Measurements from ENCODE around the gene PROS1. TPM values are rescaled to one million over a fixed set of nuclear protein-coding genes. Genes with fewer than 3 reads are reported as not detected.
A peak's percentile ranks its signal among the peaks of the same experiment; 100 is the strongest.

Gene PROS1
- total and polyA plus RNA-seq, 2 donors (not counting 1 experiment from before 2014, with no cell fraction given), result 30.2 to 33.0 TPM

- peak; percentile 4 to 67 for DNase-seq (ENCODE audit: low read depth in 2 of 2)
- TF ChIP-seq EZH2 (IDR thresholded peaks at IDR 0.05; ENCODE audit: low read length, missing control alignments), result no peak
- TF ChIP-seq, protein P1, sequence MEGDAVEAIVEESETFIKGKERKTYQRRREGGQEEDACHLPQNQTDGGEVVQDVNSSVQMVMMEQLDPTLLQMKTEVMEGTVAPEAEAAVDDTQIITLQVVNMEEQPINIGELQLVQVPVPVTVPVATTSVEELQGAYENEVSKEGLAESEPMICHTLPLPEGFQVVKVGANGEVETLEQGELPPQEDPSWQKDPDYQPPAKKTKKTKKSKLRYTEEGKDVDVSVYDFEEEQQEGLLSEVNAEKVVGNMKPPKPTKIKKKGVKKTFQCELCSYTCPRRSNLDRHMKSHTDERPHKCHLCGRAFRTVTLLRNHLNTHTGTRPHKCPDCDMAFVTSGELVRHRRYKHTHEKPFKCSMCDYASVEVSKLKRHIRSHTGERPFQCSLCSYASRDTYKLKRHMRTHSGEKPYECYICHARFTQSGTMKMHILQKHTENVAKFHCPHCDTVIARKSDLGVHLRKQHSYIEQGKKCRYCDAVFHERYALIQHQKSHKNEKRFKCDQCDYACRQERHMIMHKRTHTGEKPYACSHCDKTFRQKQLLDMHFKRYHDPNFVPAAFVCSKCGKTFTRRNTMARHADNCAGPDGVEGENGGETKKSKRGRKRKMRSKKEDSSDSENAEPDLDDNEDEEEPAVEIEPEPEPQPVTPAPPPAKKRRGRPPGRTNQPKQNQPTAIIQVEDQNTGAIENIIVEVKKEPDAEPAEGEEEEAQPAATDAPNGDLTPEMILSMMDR (conservative IDR thresholded peaks at IDR 0.05 in 1 of 2, IDR thresholded peaks at IDR 0.05 in 1 of 2; ENCODE audit: low read depth in 1 of 2, low read length in 2 of 2), result no peak
These were observed 63.6 kb downstream of the PROS1 start for GRCh38 chr3:93910097-93910496.

DNA sequence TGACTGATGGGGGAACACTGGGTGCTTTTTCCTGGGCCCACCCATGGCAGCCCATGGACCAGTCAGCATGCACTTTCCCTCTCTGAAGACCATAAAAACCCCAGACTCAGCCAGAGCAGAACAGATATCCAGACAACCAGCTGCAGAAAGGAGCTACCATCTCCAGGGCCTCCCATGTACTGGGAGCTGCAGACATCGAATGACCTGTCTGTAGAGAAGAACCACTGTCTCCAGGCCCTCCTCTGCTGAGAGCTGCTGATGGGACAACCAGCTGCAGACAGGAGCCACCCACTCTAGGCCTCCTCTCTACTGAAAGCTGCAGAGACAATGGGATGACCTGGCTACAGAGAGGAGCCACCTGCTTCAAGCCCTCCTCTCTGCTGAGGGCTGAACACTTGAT is 66.6 kb downstream of the PROS1 start:
- no peak overlapping the region for H2AFZ ChIP-seq (ENCODE audit: low read length)
- no peaks in the 10 kb centered on the region for H3K27me3 ChIP-seq (ENCODE audit: control insufficient read depth, insufficient read depth, low read length)
- no peaks in the 10 kb centered on the region for H3K9me3 ChIP-seq (ENCODE audit: control insufficient read depth, insufficient read depth, low read depth, low read length)
- H3K4me2 ChIP-seq (ENCODE audit: extremely low read depth, insufficient read depth, low read length), result no peak overlapping the region
- no peaks in the 10 kb centered on the region for H3K4me1 ChIP-seq (ENCODE audit: control insufficient read depth, extremely low read depth, insufficient read depth, low read length)
- no peaks in the 10 kb centered on the region for H3K36me3 ChIP-seq (ENCODE audit: control insufficient read depth, insufficient read depth, low read length)
- no peak for TF ChIP-seq EZH2 (IDR thresholded peaks at IDR 0.05; ENCODE audit: low read length, missing control alignments)
- TF ChIP-seq, protein P1 (conservative IDR thresholded peaks at IDR 0.05 in 1 of 2, IDR thresholded peaks at IDR 0.05 in 1 of 2; ENCODE audit: low read depth in 1 of 2, low read length in 2 of 2), result no peak
- no peak for DNase-seq (ENCODE audit: low read depth in 2 of 2)
- H3K9ac ChIP-seq (ENCODE audit: insufficient read depth, low read length), result no peak overlapping the region
- no peak overlapping the region for H3K4me3 ChIP-seq (replicated peaks in 1 of 4; ENCODE audit: control extremely low read depth in 1 of 4, insufficient read depth in 1 of 4, low read depth in 3 of 4, low read length in 4 of 4)
- no peak overlapping the region for H3K27ac ChIP-seq (ENCODE audit: insufficient read depth, low read length)
- H4K20me1 ChIP-seq (ENCODE audit: control insufficient read depth, extremely low read depth, insufficient read depth, low read length), result no peaks in the 10 kb centered on the region
- H3K79me2 ChIP-seq (ENCODE audit: control insufficient read depth, insufficient read depth, low read length), result no peaks in the 10 kb centered on the region

More at GRCh38 chr3:93910097-93910496, 63.6 kb downstream of the PROS1 start:
- no peaks in the 10 kb centered on the region for H3K27me3 ChIP-seq (ENCODE audit: control insufficient read depth, insufficient read depth, low read length)
- H3K4me3 ChIP-seq (replicated peaks in 1 of 4; ENCODE audit: control extremely low read depth in 1 of 4, insufficient read depth in 1 of 4, low read depth in 3 of 4, low read length in 4 of 4), result no peak overlapping the region
- H3K79me2 ChIP-seq (ENCODE audit: control insufficient read depth, insufficient read depth, low read length), result no peaks in the 10 kb centered on the region
- H3K27ac ChIP-seq (ENCODE audit: insufficient read depth, low read length), result no peak overlapping the region
- no peaks in the 10 kb centered on the region for H4K20me1 ChIP-seq (ENCODE audit: control insufficient read depth, extremely low read depth, insufficient read depth, low read length)
- no peaks in the 10 kb centered on the region for H3K4me1 ChIP-seq (ENCODE audit: control insufficient read depth, extremely low read depth, insufficient read depth, low read length)
- no peak overlapping the region for H3K4me2 ChIP-seq (ENCODE audit: extremely low read depth, insufficient read depth, low read length)
- H2AFZ ChIP-seq (ENCODE audit: low read length), result no peak overlapping the region
- H3K36me3 ChIP-seq (ENCODE audit: control insufficient read depth, insufficient read depth, low read length), result no peaks in the 10 kb centered on the region
- H3K9ac ChIP-seq (ENCODE audit: insufficient read depth, low read length), result no peak overlapping the region
- no peaks in the 10 kb centered on the region for H3K9me3 ChIP-seq (ENCODE audit: control insufficient read depth, insufficient read depth, low read depth, low read length)

DNA sequence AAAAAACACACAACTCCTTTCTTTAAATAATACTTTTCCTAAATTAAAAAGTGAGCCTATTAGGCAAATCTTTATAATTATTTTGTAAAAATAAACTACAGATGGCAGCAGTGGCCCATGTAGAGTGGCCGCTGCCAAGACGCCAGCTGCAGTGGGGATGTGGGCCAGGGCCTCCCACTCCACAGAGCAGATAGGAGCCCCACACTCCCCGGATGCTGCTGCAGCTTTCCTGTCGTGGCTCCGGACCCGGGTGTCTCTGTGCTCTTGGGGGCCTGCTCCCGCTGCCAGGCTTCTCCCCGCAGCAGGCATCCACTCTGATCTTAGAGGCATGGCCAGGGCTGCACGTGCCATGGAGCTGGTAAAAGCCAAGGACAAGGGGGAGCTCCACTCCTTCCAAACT is 67.5 kb downstream of the PROS1 start:
- H3K27ac ChIP-seq (ENCODE audit: insufficient read depth, low read length), result no peak overlapping the region
- no peaks in the 10 kb centered on the region for H3K9me3 ChIP-seq (ENCODE audit: control insufficient read depth, insufficient read depth, low read depth, low read length)
- no peaks in the 10 kb centered on the region for H3K79me2 ChIP-seq (ENCODE audit: control insufficient read depth, insufficient read depth, low read length)
- H3K9ac ChIP-seq (ENCODE audit: insufficient read depth, low read length), result no peak overlapping the region
- H3K4me2 ChIP-seq (ENCODE audit: extremely low read depth, insufficient read depth, low read length), result no peak overlapping the region
- DNase-seq (ENCODE audit: low read depth in 2 of 2), result no peak
- H3K27me3 ChIP-seq (ENCODE audit: control insufficient read depth, insufficient read depth, low read length), result no peaks in the 10 kb centered on the region
- H3K4me1 ChIP-seq (ENCODE audit: control insufficient read depth, extremely low read depth, insufficient read depth, low read length), result no peaks in the 10 kb centered on the region
- H2AFZ ChIP-seq (ENCODE audit: low read length), result no peak overlapping the region
- H4K20me1 ChIP-seq (ENCODE audit: control insufficient read depth, extremely low read depth, insufficient read depth, low read length), result no peaks in the 10 kb centered on the region
- no peak for TF ChIP-seq EZH2 (IDR thresholded peaks at IDR 0.05; ENCODE audit: low read length, missing control alignments)
- TF ChIP-seq, protein P1 (conservative IDR thresholded peaks at IDR 0.05 in 1 of 2, IDR thresholded peaks at IDR 0.05 in 1 of 2; ENCODE audit: low read depth in 1 of 2, low read length in 2 of 2), result no peak
- H3K36me3 ChIP-seq (ENCODE audit: control insufficient read depth, insufficient read depth, low read length), result no peaks in the 10 kb centered on the region
- no peak overlapping the region for H3K4me3 ChIP-seq (replicated peaks in 1 of 4; ENCODE audit: control extremely low read depth in 1 of 4, insufficient read depth in 1 of 4, low read depth in 3 of 4, low read length in 4 of 4)

All from fibroblast of lung (primary cell).